PC-3 (cell line): ENCODE results near the gene COL13A1. TPM values are rescaled to one million over a fixed set of nuclear protein-coding genes. Genes with fewer than 3 reads are reported as not detected.

ENCODE experiments used
- ATAC-seq: fragments of 200-7000 bp; cut with Tn5 transposase; 2 replicates; pipeline ENCODE4 v1.9.1; 2020; ENCODE audit warnings: mild to moderate bottlenecking, moderate library complexity
- BruUV-seq: library from RNA; stranded (reverse); fragments of 400-500 nt; replicated peaks from 2 replicates; lab custom pipeline; 2021; lab: Mats Ljungman, UMichigan
- CTCF ChIA-PET: fragments of 300-600 bp; sonication (Branson Sonifier 250); formaldehyde crosslinking; loops from one replicate; lab custom pipeline; 2022; ENCODE audit warnings: antibody characterized with exemption; lab: Charles Lee
- POLR2A ChIA-PET: fragments of 300-600 bp; sonication (Branson Sonifier 250); formaldehyde crosslinking; loops from one replicate; lab custom pipeline; 2022; ENCODE audit warnings: antibody characterized with exemption; ENCODE audit not compliant: unreplicated experiment; lab: Charles Lee
- DNase-seq: peaks from one replicate; pipeline ENCODE4 v3.0.0-alpha.2; 2015
- H2AFZ ChIP-seq: fragments of 300-600 bp; sonication (generic); 2 replicates; pipeline ENCODE4 v1.6.0; 2016; ENCODE audit warnings: antibody characterized with exemption, low read length
- H3F3A ChIP-seq: fragments of 300-600 bp; sonication (generic); one replicate; pipeline ENCODE4 v1.6.0; 2017; ENCODE audit warnings: antibody characterized with exemption, low read length, control low read depth, mild to moderate bottlenecking; ENCODE audit not compliant: unreplicated experiment
- H3K27ac ChIP-seq: fragments of 300-600 bp; sonication (generic); 2 replicates; pipeline ENCODE4 v1.5.1; 2016; ENCODE audit warnings: mild to moderate bottlenecking, low read length
- H3K27me3 ChIP-seq: fragments of 300-600 bp; sonication (generic); 2 replicates; pipeline ENCODE4 v1.6.1; 2016; ENCODE audit warnings: low read length, mixed read lengths
- H3K36me3 ChIP-seq: fragments of 300-600 bp; sonication (generic); 2 replicates; pipeline ENCODE4 v1.6.1; 2016; ENCODE audit warnings: low read depth, mixed run types, low read length, mixed read lengths
- H3K4me1 ChIP-seq: fragments of 300-600 bp; sonication (generic); 2 replicates; pipeline ENCODE4 v1.5.1; 2016; ENCODE audit warnings: low read length; ENCODE audit not compliant: insufficient read depth
- H3K4me2 ChIP-seq: fragments of 300-600 bp; sonication (generic); 2 replicates; pipeline ENCODE4 v1.6.0; 2016; ENCODE audit warnings: low read length
- H3K4me3 ChIP-seq: fragments of 300-600 bp; sonication (generic); 2 replicates; pipeline ENCODE4 v1.5.1; 2016; ENCODE audit warnings: mild to moderate bottlenecking, low read length, mixed read lengths
- H3K79me2 ChIP-seq: fragments of 300-600 bp; sonication (generic); 2 replicates; pipeline ENCODE4 v1.6.1; 2017; ENCODE audit warnings: low read length, mixed read lengths
- H3K9ac ChIP-seq: fragments of 300-600 bp; sonication (generic); 2 replicates; pipeline ENCODE4 v1.6.0; 2016; ENCODE audit warnings: mild to moderate bottlenecking, low read length
- H3K9me2 ChIP-seq: fragments of 300-600 bp; sonication (generic); replicated peaks from 2 replicates; pipeline ENCODE4 v1.6.1; 2016; ENCODE audit warnings: mixed run types, low read length, mixed read lengths
- H3K9me3 ChIP-seq: fragments of 300-600 bp; sonication (generic); 2 replicates; pipeline ENCODE4 v1.6.1; 2016; ENCODE audit warnings: low read length, mixed read lengths
- H4K20me1 ChIP-seq: fragments of 300-600 bp; sonication (generic); 2 replicates; pipeline ENCODE4 v1.6.1; 2016; ENCODE audit warnings: low read length, mixed read lengths
- EZH2 ChIP-seq: fragments of 300-600 bp; sonication (generic); IDR thresholded peaks from one replicate; pipeline ENCODE4 v1.6.1; 2017; ENCODE audit warnings: antibody characterized with exemption, mild to moderate bottlenecking, low read length; ENCODE audit not compliant: unreplicated experiment
- EZH2phosphoT487 ChIP-seq: fragments of 300-600 bp; sonication (generic); IDR thresholded peaks from 2 replicates; pipeline ENCODE4 v1.6.1; 2018; ENCODE audit warnings: mild to moderate bottlenecking, antibody characterized with exemption, low read length, borderline replicate concordance
- intact Hi-C: fragments of 100-400 bp; cut with micrococcal nuclease; formaldehyde crosslinking; loops from 2 replicates; pipeline ENCODE4 v1.9.0; 2023
- total RNA-seq: library from RNA; depleted of rRNA; stranded (reverse); fragments of >200 nt; gene quantifications from 2 replicates; pipeline ENCODE4 v1.2.3, GENCODE V29; 2014
- TF ChIP-seq, protein P1 (sequence below): fragments of 300-600 bp; sonication (generic); conservative IDR thresholded peaks from 2 replicates; pipeline ENCODE4 v1.5.1; 2017; ENCODE audit warnings: antibody characterized with exemption, low read depth, mild to moderate bottlenecking, low read length

COL13A1 gene
- total RNA-seq, 1 experiment from 2014 or later, result 201 TPM

DNA sequence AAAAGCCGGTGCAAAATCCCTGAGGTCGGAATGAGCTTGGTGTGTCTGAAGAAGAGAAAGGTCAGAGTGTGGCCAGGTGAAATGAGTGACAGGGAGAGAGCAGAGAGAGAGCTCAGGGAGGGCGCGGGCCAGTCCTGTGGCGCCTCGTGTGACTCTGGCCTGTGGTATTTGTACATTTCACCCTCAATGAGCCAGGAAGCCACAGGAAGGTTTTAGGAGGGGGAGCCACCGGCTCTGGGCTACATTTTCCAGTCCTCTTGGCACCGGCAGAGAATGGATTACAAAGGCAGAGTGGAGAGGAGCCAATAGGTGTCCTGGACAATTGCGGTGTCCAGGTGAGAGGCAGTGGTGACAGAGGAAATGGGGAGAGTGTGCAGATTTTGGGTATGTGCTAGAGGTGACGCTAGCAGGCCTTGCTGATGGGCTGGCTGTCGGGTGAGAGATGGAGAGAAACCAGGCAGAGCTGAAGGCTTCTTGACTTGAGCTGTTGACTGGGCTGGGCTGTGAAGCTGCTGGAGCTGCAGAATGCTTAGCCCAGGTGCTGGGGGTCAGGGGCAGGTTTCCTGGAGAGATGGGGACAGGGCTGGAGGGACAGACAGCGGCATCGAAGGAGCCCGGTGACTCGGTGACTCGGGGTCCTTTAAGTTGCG lies 38.1 kb downstream of the COL13A1 start:
- H3K4me3 ChIP-seq, result peak overlapping the region; percentile 9; the same call in 1 of the 2 replicates
- CTCF ChIA-PET, result interaction anchor here (0.7 to 2.1 kb wide), 4 partner anchors 22 to 119 kb away, joined by 3 to 6 read pairs (median 4); no protein-coding TSS in a partner anchor
- no peaks in the 10 kb centered on the region for H3K27me3 ChIP-seq
- POLR2A ChIA-PET, result interaction anchor here (0.5 kb wide), 1 partner anchor 28 kb away, joined by 4 read pairs; no protein-coding TSS in a partner anchor
- no peaks in the 10 kb centered on the region for H4K20me1 ChIP-seq
- H3K79me2 ChIP-seq, result peaks cover 70% of the 10 kb centered on the region
- H3K4me2 ChIP-seq, result peak overlapping the region; percentile 58
- peaks cover 10% of the 10 kb centered on the region; the same call in 1 of the 2 replicates for H3K36me3 ChIP-seq
- H3K9me3 ChIP-seq, result no peaks in the 10 kb centered on the region
- H3F3A ChIP-seq, result no peaks in the 10 kb centered on the region
- BruUV-seq, result no TSS peak
- H3K27ac ChIP-seq, result peak overlapping the region; percentile 14
- peak overlapping the region; percentile 11 for H2AFZ ChIP-seq
- H3K9me2 ChIP-seq, result no peaks in the 10 kb centered on the region
- intact Hi-C loops, result loop anchor here (5.0 kb wide), 1 partner anchor 72 kb away; no protein-coding TSS in a partner anchor
- H3K9ac ChIP-seq, result no peak overlapping the region
- DNase-seq (peak; percentile 97), ATAC-seq (peak; percentile 88)
- no peak; the same call in 1 of the 2 replicates for TF ChIP-seq EZH2phosphoT487
- no peak for TF ChIP-seq EZH2
- TF ChIP-seq, protein P1, sequence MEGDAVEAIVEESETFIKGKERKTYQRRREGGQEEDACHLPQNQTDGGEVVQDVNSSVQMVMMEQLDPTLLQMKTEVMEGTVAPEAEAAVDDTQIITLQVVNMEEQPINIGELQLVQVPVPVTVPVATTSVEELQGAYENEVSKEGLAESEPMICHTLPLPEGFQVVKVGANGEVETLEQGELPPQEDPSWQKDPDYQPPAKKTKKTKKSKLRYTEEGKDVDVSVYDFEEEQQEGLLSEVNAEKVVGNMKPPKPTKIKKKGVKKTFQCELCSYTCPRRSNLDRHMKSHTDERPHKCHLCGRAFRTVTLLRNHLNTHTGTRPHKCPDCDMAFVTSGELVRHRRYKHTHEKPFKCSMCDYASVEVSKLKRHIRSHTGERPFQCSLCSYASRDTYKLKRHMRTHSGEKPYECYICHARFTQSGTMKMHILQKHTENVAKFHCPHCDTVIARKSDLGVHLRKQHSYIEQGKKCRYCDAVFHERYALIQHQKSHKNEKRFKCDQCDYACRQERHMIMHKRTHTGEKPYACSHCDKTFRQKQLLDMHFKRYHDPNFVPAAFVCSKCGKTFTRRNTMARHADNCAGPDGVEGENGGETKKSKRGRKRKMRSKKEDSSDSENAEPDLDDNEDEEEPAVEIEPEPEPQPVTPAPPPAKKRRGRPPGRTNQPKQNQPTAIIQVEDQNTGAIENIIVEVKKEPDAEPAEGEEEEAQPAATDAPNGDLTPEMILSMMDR, result no peak
- peaks cover 36% of the 10 kb centered on the region for H3K4me1 ChIP-seq

DNA sequence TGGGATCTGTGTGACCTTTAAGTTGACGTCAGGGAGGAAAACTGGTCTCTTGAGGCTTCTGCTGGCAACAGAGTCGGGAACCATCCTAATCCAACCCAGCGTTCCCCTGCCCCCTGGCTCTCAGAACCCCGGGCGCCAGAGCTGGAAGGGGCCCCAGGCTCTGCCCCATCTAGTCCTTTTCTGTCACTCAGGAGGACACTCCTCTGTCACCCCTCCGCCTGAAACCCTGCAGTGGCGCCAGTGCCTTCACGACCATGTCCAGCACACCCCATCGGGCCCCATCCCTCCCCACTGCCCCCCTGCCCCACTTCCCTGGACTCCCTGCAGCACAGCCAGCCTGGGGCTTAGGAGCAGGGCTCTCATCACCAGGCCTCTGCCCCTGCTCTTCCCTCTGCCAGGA lies 39.1 kb downstream of the COL13A1 start:
- no TSS peak for BruUV-seq
- Histone ChIP-seq H2AFZ (no peak overlapping the region), H3F3A (no peaks in the 10 kb centered on the region), H3K36me3 (peaks cover 10% of the 10 kb centered on the region; the same call in 1 of the 2 replicates), H3K9me3 (no peaks in the 10 kb centered on the region), H3K4me3 (no peak overlapping the region), H3K9ac (no peak overlapping the region), H4K20me1 (no peaks in the 10 kb centered on the region), H3K27ac (no peak overlapping the region), H3K4me2 (no peak overlapping the region), H3K27me3 (no peaks in the 10 kb centered on the region), H3K9me2 (no peaks in the 10 kb centered on the region), H3K79me2 (peaks cover 72% of the 10 kb centered on the region), H3K4me1 (peaks cover 42% of the 10 kb centered on the region)
- DNase-seq (no peak), ATAC-seq (no peak)
- CTCF ChIA-PET, result no interaction called here
- intact Hi-C loops, result no loop called here
- POLR2A ChIA-PET, result no interaction called here
- no peak for TF ChIP-seq EZH2
- TF ChIP-seq, protein P1, result no peak
- TF ChIP-seq EZH2phosphoT487, result no peak

DNA sequence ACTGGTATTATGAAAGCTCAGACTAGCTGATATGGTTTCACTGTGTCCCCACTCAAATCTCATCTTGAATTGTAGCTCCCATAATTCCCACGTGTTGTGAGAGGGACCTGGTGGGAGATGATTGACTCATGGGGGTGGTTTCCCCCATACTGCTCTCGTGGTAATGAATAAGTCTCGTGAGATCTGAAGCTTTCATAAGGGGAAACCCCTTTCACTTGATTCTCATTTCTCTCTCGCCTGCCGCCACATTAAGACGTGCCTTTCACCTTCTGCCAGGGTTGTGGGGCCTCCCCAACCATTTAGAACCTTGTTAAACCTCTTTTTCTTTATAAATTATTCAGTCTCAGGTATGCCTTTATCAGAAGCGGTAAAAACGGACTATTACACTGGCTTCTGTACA lies 40.3 kb downstream of the COL13A1 start:
- Histone ChIP-seq H3K9me2 (no peaks in the 10 kb centered on the region), H3K9me3 (no peaks in the 10 kb centered on the region), H3K36me3 (peaks cover 10% of the 10 kb centered on the region; the same call in 1 of the 2 replicates), H4K20me1 (no peaks in the 10 kb centered on the region), H2AFZ (no peak overlapping the region), H3K79me2 (peaks cover 79% of the 10 kb centered on the region), H3K4me2 (no peak overlapping the region), H3K4me3 (no peak overlapping the region), H3K27me3 (no peaks in the 10 kb centered on the region), H3K27ac (no peak overlapping the region), H3F3A (no peaks in the 10 kb centered on the region), H3K9ac (no peak overlapping the region), H3K4me1 (peaks cover 54% of the 10 kb centered on the region)
- no peak for DNase-seq
- BruUV-seq, result no TSS peak
- TF ChIP-seq EZH2phosphoT487 (no peak), EZH2 (no peak)
- TF ChIP-seq, protein P1, result no peak
- intact Hi-C loops, result no loop called here
- POLR2A ChIA-PET, result no interaction called here
- CTCF ChIA-PET, result no interaction called here
- ATAC-seq, result no peak
